Loucy (cell line): ENCODE results near the gene LPAR3.

Experiments
- EZH2phosphoT487 ChIP-seq: fragments of 200-600 bp; IDR thresholded peaks from 2 replicates; pipeline ENCODE4 v1.6.1; 2018; ENCODE audit warnings: antibody characterized with exemption, mild to moderate bottlenecking, moderate library complexity, borderline replicate concordance
- TF ChIP-seq, protein P1 (sequence below): fragments of 200-600 bp; sonication (generic); conservative IDR thresholded peaks from 2 replicates; pipeline ENCODE4 v1.5.1; 2014; ENCODE audit warnings: mild to moderate bottlenecking, antibody characterized with exemption, low read length

DNA sequence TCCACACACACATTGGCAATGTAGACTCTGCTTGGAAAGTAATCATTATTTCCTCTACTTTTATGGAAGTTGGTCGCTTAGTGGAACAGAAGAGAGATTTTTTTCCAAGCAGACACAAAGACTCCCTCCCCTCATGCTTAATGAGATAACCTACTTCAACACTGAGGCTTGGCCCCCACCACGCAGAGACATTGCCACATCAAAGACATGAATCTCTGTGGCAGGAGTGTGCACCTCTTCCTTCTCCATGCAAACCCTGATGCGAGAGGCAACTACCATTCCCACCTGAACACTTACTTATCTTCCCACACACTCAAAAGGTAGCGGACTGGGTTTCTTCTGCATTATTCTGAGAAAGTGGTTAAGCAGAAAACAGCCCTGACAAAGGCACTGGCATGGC, 37.3 kb upstream of the LPAR3 start:
- TF ChIP-seq, protein P1, sequence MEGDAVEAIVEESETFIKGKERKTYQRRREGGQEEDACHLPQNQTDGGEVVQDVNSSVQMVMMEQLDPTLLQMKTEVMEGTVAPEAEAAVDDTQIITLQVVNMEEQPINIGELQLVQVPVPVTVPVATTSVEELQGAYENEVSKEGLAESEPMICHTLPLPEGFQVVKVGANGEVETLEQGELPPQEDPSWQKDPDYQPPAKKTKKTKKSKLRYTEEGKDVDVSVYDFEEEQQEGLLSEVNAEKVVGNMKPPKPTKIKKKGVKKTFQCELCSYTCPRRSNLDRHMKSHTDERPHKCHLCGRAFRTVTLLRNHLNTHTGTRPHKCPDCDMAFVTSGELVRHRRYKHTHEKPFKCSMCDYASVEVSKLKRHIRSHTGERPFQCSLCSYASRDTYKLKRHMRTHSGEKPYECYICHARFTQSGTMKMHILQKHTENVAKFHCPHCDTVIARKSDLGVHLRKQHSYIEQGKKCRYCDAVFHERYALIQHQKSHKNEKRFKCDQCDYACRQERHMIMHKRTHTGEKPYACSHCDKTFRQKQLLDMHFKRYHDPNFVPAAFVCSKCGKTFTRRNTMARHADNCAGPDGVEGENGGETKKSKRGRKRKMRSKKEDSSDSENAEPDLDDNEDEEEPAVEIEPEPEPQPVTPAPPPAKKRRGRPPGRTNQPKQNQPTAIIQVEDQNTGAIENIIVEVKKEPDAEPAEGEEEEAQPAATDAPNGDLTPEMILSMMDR, result no peak
- no peak for TF ChIP-seq EZH2phosphoT487
